GM12878 (cell line): ENCODE results near the gene SRCIN1. TPM values are rescaled to one million over a fixed set of nuclear protein-coding genes. Genes with fewer than 3 reads are reported as not detected.
A peak's percentile ranks its signal among the peaks of the same experiment; 100 is the strongest.

Source experiments
- BHLHE40 ChIP-seq, 2 experiments: fragments of 450-650 bp in 1 of 2; IDR thresholded peaks; 2 replicates each; pipeline ENCODE4 v1.6.1; 2011 to 2017; ENCODE audit warnings: low read depth in 2 of 2, borderline replicate concordance in 1 of 2, improper control_type of control experiment in 1 of 2, low read length in 1 of 2, mild to moderate bottlenecking in 1 of 2
- CHD1 ChIP-seq: IDR thresholded peaks from 2 replicates; pipeline ENCODE4 v1.6.1; 2012; ENCODE audit warnings: low read depth, low read length, improper control_type of control experiment
- CREM ChIP-seq: IDR thresholded peaks from 2 replicates; pipeline ENCODE4 v1.6.1; 2014; ENCODE audit warnings: antibody characterized with exemption, low read depth
- E4F1 ChIP-seq: fragments of 450-650 bp; IDR thresholded peaks from 2 replicates; pipeline ENCODE4 v1.6.1; 2018; ENCODE audit warnings: borderline replicate concordance, mild to moderate bottlenecking; ENCODE audit not compliant: partially characterized antibody
- FOS ChIP-seq: IDR thresholded peaks from 3 replicates; pipeline ENCODE4 v1.6.1; 2011; ENCODE audit warnings: borderline replicate concordance; ENCODE audit not compliant: insufficient read length; ENCODE audit errors: extremely low read depth
- GATAD2B ChIP-seq: fragments of 450-650 bp; conservative IDR thresholded peaks from 2 replicates; pipeline ENCODE4 v1.6.1; 2017; ENCODE audit warnings: low read depth, mild to moderate bottlenecking, moderate library complexity
- IRF5 ChIP-seq: fragments of 450-650 bp; IDR thresholded peaks from 2 replicates; pipeline ENCODE4 v1.6.1; 2017; ENCODE audit warnings: borderline replicate concordance
- MTA2 ChIP-seq: fragments of 450-650 bp; IDR thresholded peaks from 2 replicates; pipeline ENCODE4 v1.6.1; 2016; ENCODE audit warnings: low read depth, mild to moderate bottlenecking, moderate library complexity
- NFYA ChIP-seq: IDR thresholded peaks from 2 replicates; pipeline ENCODE4 v1.6.1; 2011; ENCODE audit warnings: low read depth, mild to moderate bottlenecking, low read length, improper control_type of control experiment, borderline replicate concordance
- NR2F1 ChIP-seq: fragments of 450-650 bp; conservative IDR thresholded peaks from 2 replicates; pipeline ENCODE4 v1.6.1; 2017; ENCODE audit warnings: mild to moderate bottlenecking
- PAX8 ChIP-seq: fragments of 450-650 bp; IDR thresholded peaks from 2 replicates; pipeline ENCODE4 v1.6.1; 2017; ENCODE audit warnings: mild to moderate bottlenecking, moderate library complexity
- POLR2A ChIP-seq: IDR thresholded peaks from 2 replicates; pipeline ENCODE4 v1.6.1; 2011; ENCODE audit warnings: low read depth, mild to moderate bottlenecking, low read length
- PRDM15 ChIP-seq: fragments of 450-650 bp; formaldehyde crosslinking; IDR thresholded peaks from 2 replicates; pipeline ENCODE4 v1.4.0; 2020; ENCODE audit warnings: mild to moderate bottlenecking, moderate library complexity
- RAD21 ChIP-seq: IDR thresholded peaks from 2 replicates; pipeline ENCODE4 v1.6.1; 2011; ENCODE audit warnings: mild to moderate bottlenecking, low read depth, low read length, moderate library complexity; ENCODE audit not compliant: insufficient read depth
- RELB ChIP-seq: fragments of 450-650 bp; IDR thresholded peaks from 2 replicates; pipeline ENCODE4 v1.6.1; 2017; ENCODE audit warnings: low read depth, mild to moderate bottlenecking, moderate library complexity
- SMAD1 ChIP-seq: fragments of 450-650 bp; IDR thresholded peaks from 2 replicates; pipeline ENCODE4 v1.6.1; 2018; ENCODE audit warnings: mild to moderate bottlenecking, low read depth; ENCODE audit not compliant: partially characterized antibody
- TBL1XR1 ChIP-seq: IDR thresholded peaks from 2 replicates; pipeline ENCODE4 v1.6.1; 2012; ENCODE audit warnings: low read depth, low read length, improper control_type of control experiment
- YY1 ChIP-seq: IDR thresholded peaks from 2 replicates; pipeline ENCODE4 v1.6.1; 2011; ENCODE audit warnings: low read depth, mild to moderate bottlenecking, low read length
- ZNF384 ChIP-seq: IDR thresholded peaks from 2 replicates; pipeline ENCODE4 v1.6.1; 2012; ENCODE audit warnings: low read depth, mild to moderate bottlenecking, low read length, improper control_type of control experiment, borderline replicate concordance
- ZSCAN29 ChIP-seq: fragments of 450-650 bp; IDR thresholded peaks from 2 replicates; pipeline ENCODE4 v1.6.1; 2017; ENCODE audit warnings: mild to moderate bottlenecking, moderate library complexity
- ZZZ3 ChIP-seq: IDR thresholded peaks from 2 replicates; pipeline ENCODE4 v1.6.1; 2011; ENCODE audit warnings: low read depth; ENCODE audit not compliant: control insufficient read depth, insufficient read length
- polyA plus RNA-seq, 11 experiments: library from polyadenylated mRNA; depleted of rRNA in 4 of 11; unstranded in 6 of 11; stranded (reverse) in 5 of 11; fragments of >200 nt; fragmentation: Nextera tagmentation in 4 of 11; fragmentation: Illumina TruSeq in 1 of 11; extraction: Ambion mirVana in 4 of 11; extraction: Trizol in 1 of 11; gene quantifications; 1 replicate in 1 of 11; 2 replicates in 10 of 11; pipeline versions ENCODE4 v1.2.1 to v1.2.3, GENCODE V29; 2011 to 2016; ENCODE audit warnings: inconsistent platforms in 2 of 11, missing spikeins in 2 of 11, low read depth in 1 of 11
- total RNA-seq, 4 experiments: library from RNA; depleted of rRNA in 3 of 4; stranded (reverse); fragments of >200 nt in 3 of 4; fragmentation: Illumina TruSeq in 1 of 4; extraction: Trizol in 1 of 4; gene quantifications; 2 replicates each; pipeline versions ENCODE4 v1.2.1 to v1.2.3, GENCODE V29; 2013 to 2021

Gene SRCIN1
- total and polyA plus RNA-seq, 10 of the 15 experiments (the other 5 are each of a cell fraction or from before 2014, with no cell fraction given) = under 0.01 to 0.74 (median 0.20) TPM; not detected in 3

GRCh38 chr17:38584350-38584925 is 21.3 kb downstream of the SRCIN1 start (continued):
- no peak for TF ChIP-seq IRF5
- TF ChIP-seq POLR2A = no peak
- TF ChIP-seq PAX8 = no peak
- TF ChIP-seq E4F1 = no peak
- TF ChIP-seq RELB = no peak
- TF ChIP-seq MTA2 = no peak
- no peak for TF ChIP-seq FOS
- TF ChIP-seq TBL1XR1 = no peak
- 0 out of 4 replicates have a peak, but pooled peaks of 1 of the 2 experiments have one; percentile 15 for TF ChIP-seq BHLHE40 (IDR thresholded peaks at IDR 0.05; ENCODE audit: borderline replicate concordance in 1 of 2, low read depth in 2 of 2, low read length in 1 of 2)
- no peak for TF ChIP-seq ZNF384
- no peak for TF ChIP-seq GATAD2B
- peak; percentile 75 for TF ChIP-seq RAD21
- TF ChIP-seq ZZZ3 = no peak
- no peak for TF ChIP-seq CHD1
- TF ChIP-seq NR2F1 = no peak
- peak; percentile 23; the same call in 1 of the 2 replicates for TF ChIP-seq CREM
- TF ChIP-seq ZSCAN29 = no peak
- TF ChIP-seq NFYA = no peak
- no peak for TF ChIP-seq SMAD1
- TF ChIP-seq YY1 = peak; percentile 55; the same call in 1 of the 2 replicates
- no peak for TF ChIP-seq PRDM15
